HTERT RPE-1 (cell line): ENCODE results near the gene NOSTRIN.
"Not testable (repeated sequence)": the region's sequence is repeated elsewhere in the genome, so short reads cannot be mapped to it uniquely, and the experiment has no call there.

Source experiments
- in situ Hi-C: fragments of 300-500 bp; cut with MboI; formaldehyde crosslinking; loops from 4 replicates; pipeline ENCODE4 v1.14.3; 2020; ENCODE audit warnings: low sequenced_read_pairs

Gene NOSTRIN, protein sequence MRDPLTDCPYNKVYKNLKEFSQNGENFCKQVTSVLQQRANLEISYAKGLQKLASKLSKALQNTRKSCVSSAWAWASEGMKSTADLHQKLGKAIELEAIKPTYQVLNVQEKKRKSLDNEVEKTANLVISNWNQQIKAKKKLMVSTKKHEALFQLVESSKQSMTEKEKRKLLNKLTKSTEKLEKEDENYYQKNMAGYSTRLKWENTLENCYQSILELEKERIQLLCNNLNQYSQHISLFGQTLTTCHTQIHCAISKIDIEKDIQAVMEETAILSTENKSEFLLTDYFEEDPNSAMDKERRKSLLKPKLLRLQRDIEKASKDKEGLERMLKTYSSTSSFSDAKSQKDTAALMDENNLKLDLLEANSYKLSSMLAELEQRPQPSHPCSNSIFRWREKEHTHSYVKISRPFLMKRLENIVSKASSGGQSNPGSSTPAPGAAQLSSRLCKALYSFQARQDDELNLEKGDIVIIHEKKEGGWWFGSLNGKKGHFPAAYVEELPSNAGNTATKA

DNA sequence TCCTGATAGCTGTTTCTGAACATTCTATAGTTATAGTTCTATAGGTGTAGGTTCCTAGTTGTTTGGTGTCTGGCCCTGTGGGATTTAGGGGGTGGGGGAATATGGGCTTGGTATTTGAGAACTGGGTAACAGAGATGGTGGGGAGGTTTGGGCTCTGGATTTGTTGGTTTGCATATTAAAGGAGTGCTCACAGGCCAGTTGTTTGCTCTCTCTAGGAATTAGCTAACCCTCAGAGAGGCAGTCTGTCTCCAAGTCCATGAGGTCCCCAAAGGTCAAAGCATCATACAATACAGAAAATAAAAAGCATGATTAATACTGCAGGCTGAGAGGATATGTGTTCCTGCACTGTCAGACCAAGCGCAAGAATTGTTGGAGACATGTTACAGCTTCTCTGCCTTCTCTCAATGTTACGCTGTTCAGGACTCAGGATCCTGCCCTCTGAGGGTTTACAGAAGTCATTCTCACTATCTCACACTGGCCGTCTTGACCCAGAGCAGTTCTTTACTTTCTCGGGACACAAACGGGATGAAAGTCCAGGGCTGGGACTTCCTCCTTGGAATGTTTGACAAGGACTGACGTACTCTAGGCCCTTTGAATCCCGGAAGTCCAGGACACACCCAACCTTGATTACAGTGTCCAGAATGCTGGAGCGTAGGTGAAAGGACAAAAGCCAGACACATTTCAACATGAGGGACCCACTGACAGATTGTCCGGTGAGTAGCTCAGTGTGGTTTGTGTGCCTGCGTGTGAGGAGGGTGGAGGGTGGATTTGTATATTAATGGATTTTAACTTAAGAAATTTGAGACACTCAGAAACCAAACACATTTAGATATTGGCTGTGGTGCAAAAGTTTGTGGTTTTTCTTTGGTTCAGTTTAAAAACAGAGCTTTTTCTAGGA is at the start of gene NOSTRIN:
Gene NOSTRIN, plus strand, starts transcription at position 677 of the 898 bp plus-strand sequence. Its CDS starts 10 bp downstream, at position 687.
- in situ Hi-C loops = no loop called here

DNA sequence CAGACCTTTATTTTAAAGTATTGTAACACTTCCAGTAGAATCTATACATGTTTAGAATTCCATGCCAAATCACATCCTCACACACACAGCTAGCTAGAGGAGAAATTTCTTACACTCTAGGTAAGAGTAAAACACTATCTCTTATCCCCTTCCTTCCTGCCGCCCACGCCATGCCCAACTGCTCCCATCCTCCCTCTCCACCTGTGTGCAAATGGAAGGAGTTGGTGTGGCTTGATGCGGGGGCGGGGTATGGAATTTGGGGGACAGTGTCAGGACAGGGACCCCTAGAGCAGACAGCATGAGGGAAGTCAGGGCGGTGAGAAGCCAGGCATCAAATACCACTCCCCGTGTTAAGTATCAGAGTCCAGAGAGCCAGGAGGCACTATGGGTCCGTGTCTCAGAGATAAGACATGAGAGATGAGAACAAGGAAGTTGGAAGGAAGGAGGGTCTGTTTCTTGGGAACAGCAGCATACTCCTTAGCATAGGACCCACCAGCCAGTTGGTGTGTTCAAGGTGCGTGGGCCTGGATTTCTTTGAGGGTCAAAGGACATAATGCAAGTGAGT is 48.6 kb upstream of the NOSTRIN start:
- in situ Hi-C loops = no loop called here

DNA sequence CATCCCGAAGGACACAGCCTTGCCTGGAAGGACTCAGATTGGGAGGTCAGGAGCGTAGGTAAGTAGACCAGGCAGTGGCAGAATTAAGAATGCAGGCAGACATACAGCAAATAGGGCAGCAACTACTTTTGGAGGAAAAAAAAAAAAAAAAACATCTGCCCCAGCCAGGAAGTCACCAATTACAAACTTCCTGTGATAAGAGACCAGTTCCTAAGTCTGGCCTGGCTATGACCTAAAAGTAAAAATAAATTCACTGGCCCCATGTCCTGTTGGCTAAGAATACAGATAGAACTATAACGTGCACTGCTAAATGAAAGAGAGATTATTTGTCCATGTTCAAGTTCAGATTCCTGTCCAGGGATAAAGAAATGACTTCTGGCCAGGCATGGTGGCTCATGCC is 45.2 kb upstream of the NOSTRIN start:
- in situ Hi-C loops = no loop called here

DNA sequence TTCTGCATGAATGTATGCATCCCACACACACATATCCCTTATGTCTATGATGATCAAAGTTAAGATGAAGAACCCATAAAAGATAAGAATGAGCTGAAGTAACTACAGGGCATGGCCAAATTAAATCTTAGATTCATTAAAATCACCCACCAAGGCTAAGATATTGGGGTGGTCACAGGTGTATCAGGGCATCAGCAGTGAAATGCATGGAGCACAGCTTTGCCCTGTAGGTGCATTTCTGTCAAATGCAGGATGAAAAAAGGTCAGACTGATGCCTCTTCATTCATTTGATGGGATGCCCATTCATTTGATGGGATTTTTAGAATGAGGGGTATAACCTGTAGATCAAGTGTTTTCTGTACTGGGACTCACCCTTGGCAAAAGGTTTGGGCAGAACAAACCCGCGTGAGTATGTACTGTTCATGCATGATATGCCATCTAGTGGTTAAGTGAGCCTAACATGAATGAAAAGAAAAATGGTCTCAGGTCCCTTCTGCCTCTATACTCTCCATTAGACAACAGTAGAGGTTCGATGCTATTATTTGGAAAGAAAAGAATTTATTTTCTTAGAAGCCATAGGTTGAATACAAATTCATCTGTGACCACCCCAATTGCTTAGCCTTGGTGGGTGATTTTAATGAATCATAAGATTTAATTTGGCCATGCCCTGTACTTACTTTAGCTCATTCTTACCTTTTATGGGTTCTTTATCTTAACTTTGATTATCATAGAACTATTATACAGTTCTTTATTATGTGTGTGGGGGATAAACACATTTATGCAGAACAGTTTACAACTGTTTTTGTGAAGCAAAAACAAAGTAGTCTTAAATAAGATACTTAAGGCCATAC is 43.2 kb upstream of the NOSTRIN start:
- in situ Hi-C loops = no loop called here

DNA sequence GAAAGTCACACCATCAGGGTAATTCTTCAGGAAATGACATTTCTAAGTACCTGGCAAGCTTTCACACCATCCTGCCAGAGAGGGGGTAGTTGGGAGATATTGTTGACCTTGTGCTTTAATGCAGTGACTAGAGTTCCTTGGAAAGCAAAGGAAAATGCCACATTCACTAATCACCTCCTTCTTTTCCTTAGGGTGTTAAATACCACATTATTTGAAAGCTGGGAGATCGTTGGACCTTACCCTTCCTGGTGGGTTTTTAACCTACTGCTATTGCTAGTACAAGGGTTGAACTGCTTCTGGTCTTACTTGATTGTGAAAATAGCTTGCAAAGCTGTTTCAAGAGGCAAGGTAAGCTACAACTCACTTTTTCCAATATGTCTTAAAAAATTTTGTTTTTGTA is 37.0 kb upstream of the NOSTRIN start:
- in situ Hi-C loops = no loop called here

DNA sequence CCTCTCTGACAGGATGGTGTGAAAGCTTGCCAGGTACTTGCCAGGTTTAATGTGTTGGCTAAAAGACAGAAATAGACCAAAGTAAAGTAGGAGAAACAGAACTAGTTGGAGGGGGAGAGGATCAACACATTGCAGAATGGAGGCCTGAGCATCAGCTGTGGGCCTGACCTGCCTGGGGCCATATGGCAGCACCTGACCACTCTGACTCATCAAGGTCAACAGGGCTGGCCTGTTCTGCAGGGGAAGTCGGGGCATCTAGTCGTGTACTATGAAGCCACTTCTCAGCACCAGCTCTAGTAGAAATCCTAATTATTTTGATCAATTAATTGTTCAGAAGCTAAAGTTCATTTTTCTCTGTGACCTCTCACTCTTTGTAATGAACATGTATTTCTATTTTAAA is 35.8 kb upstream of the NOSTRIN start:
- in situ Hi-C loops = no loop called here

DNA sequence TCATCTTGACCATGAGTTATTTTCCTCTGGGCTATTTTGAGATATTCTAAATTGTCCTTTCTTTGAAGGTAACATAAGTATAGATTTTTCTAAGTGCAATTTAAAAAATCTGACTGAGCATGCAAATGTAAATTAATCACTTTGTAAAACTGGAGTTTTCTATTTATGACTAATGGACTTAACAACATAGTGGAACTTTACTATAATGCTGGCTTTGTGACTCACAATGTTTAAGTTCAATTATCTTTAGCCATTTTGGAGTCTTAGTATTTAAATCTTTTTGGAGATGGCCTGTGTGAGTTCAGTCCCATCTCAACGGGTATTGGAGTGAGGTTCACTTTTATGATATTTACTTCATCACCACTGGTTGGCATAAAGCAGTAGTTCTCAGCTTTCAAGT is 35.2 kb upstream of the NOSTRIN start:
- in situ Hi-C loops = no loop called here

DNA sequence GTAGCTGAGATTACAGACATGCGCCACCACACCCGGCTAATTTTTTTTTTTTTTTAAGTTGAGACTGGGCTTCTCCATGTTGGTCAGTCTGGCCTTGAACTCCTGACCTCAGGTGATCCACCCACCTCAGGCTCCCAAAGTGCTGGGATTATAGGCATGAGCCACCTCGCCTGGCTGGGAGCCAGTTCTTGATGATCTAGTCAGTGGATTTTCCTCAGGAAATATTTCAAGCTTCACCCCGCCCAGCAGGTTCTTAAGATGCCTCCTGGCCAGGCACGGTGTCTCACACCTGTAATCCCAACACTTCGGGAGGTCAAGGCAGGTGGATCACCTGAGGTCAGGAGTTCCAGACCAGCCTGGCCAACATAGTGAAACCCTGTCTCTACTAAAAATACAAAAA is 34.1 kb upstream of the NOSTRIN start:
- in situ Hi-C loops = not testable (repeated sequence)

DNA sequence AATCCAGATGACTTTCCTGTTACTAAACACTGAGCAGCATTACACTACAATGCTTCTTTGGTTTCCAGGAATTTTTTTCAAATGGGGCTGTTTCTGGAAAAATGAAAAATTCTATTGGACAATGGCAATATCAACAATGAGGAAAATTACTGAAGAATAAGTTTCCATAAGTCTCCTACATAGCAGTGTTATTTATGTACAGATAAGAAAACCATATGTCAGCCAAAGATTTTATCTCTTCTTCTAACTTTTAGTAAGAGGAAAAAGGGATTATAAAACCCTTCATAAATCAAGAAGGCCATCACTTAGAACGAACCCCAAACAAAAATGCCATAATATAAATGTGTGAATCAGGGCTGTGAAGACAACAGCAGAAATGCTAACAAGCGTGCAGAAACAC is 31.6 kb upstream of the NOSTRIN start:
- in situ Hi-C loops = no loop called here

DNA sequence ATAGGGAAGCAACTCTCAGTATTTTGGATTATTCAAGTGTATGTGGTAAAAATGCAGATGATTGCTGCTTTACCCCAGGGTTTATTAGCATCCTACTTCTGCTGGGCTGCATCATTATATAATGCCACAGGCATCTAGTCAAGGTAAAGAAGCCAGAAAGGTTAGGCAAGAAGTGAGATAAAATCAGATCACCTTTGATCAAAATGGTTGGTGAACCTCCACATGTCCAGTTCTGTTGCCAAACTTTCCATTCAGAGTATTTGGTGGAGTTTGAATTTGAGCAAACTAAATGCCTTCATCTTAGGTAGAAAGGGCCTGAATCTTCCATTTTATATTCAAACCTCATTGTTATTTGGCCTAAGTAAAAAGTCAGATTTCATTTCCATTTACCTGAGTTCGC is 29.7 kb upstream of the NOSTRIN start:
- in situ Hi-C loops = no loop called here

DNA sequence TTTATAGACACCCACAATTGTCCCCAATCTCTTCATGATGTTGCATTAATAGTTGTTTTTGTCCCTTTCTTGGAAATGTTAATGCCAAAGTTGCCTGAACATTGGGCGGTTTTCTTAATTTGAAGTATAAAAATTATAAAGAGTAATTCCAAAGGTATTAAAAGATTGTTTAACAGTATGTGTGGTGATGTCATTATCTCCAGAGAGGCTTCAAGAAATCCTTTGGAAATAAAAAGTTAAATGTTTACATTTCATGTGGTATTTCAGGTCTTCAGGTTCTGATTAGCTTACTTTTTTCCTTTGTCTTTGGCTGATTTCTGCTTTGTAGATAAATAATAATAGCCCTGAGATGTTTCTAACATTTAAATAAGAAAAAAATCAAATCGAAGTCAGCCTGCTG is 29.3 kb upstream of the NOSTRIN start:
- in situ Hi-C loops = no loop called here

DNA sequence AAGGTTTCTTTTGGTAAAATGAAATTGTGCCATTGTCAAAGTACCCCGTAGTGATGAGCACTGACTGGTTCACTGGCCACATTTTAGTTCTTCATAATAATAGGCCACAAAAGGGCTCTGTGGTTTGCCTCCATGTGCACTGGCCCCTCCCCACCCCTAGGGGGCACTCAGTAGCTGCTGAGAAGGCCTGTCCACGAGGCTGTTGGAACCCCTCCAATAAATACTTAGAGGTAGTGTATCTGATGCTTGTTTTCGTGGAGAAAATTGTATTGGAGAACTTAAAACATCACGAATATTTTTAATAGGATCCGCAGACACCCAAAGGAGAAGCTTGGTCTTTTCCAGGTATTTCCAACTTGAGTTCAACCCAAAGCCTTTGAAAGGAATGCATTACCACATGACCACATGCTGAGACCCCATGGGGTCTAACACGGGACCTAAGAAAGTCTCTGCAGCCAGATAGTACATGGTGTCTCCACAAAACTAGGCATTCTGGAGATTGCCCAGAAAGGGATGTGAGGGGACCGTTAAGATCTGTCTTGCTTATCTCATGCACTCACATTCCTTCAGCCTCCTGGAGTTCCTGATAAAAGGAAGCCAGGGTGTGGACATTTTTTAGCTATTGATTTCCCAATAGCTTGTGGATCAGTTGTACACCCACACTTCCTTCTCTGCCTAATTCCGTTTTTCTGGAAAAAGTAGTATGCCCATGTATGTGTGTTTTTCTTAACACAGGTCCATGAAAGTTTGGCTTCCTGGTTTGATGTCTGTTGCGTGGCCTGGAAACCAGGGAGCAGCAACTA is 28.5 kb upstream of the NOSTRIN start:
- in situ Hi-C loops = no loop called here

DNA sequence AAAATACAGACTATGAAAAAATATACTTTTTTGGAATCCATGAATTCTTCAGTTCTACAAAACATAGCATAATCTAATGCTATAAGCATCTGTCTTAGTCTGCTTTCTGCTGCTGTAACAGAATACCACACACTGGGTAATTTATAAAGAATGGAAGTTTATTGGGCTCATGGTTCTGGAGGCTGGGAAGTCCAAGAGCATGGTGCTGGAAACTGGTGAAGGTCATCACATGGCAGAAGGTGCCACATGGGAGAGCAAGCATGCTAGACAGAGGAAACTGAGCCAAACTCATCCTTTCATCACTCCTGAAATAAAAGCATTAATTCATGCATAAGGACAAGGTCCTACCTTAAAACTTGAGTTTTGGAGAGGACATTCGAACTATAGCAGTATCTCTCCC is 26.6 kb upstream of the NOSTRIN start:
- in situ Hi-C loops = no loop called here

DNA sequence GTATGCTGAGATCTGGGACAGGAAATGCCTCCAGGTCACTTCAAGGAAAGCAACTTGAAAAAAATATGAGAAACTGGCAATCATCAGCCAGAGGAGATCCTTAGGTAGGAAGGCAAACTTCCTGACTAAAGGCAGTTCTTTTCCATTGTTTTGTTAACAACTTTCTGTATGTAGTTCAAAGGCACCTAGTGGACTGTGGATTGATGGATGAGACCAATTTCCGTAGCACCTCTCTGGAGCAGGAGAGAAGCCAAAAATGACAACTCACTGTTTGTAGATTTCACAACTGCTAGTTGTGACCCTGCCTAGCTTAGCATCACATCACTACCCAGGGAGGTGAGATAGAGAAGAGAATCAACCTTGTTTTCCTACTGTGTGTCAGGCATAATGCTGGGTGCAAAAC is 21.8 kb upstream of the NOSTRIN start:
- in situ Hi-C loops = no loop called here

DNA sequence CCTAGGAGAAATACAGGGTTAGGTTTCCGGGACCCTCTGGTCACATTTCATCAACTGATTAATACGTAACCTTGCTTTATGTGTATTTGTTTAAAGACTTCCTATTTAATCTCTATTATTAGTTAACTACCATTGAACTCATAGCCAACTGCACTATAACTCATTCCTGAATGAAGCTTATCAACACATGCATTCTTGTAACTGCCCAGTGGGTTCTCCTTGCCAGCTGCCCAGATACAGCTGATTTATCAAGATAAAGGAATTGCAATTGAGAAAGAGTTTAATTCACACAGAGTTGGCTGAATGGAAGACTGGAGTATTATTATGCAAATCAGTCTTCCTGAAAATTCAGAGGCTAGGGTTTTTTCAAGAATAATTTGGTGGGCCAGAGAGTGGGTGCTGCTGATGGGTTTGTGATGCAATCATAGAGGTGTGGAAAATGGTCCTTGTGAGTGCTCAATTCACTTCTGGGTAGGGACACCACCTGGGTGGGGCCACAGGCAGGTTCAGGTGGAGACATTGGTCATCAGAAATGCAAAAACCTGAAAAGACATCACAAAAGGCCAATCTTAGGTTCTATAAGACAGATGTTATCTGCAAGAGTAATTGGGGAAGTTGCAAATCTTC is 21.1 kb upstream of the NOSTRIN start:
- in situ Hi-C loops = no loop called here

DNA sequence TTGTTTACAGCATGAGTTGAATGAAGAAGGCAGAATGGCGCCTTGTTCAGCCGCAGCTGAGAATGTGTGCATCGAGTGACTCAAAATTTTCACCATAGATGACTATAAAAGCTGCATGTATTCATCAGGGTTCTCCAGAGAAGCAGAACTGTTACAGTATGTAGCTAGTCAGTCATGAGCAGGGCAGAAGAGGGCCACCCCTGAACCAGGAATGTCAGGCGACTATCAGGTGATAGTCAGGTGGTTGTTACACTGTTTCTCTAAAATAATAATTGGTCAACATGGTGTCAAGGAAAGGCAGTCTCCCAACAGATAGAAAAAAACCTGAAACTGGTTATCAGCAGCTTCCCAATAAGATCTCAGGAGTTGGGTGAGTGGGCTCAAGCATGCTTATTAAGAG is 20.2 kb upstream of the NOSTRIN start:
- in situ Hi-C loops = no loop called here

DNA sequence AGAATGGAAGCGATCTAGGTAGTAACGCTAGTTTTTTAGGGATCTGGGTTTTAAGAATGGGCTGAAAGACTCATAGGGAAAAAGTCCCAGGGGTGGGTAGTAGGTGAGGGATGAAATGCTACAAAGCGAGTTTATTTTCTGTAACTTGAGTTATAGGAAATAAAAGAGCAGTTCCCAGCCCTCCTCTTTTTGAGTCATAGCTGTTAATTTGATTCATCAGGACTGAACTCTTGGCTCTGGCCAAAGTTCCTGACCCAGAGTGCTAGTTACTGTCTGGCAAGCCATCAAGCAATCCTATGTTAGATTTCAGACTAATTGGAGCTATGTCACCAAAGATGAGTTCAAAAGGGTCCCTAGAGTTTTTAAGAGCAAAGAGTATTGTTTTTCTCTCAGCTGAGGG is 17.4 kb upstream of the NOSTRIN start:
- in situ Hi-C loops = no loop called here

DNA sequence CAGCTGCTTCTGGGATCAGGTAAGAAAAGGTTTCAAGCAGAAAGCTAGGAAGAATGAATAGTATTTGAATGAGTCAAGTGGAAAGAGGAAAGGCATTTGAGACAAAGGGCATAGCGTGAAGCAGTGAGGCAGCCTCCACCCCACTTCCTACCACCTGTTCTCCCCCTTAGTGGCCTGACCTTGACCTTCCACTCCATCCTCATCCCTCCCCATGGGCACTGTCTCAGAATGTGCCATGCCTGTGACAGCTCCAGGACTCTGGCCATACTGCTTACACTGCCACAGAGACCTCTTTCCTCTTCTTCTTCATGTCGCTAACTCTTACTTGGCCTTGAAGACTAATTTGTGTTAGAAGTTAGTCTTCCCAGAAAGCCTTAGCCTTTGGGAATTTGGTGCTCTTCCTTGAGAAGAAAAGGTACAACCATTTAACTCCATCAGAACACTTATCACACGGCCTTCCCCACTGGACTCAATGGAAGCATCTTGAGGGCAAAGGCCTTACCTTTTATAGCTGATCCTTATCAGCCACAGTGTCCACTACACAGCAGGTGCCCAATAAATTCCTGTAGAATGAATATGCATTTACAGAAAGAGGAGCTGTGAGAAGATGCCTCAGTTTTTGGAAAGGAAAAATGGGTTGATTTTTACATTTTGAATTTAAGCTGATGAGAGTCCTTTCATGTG is 15.2 kb upstream of the NOSTRIN start:
- in situ Hi-C loops = no loop called here
